Endodermal cell (in vitro differentiated cells): Measurements from ENCODE around the gene TEX55. TPM values are rescaled to one million over a fixed set of nuclear protein-coding genes. Genes with fewer than 3 reads are reported as not detected.

Experiments
- DNase-seq: peaks from one replicate; pipeline ENCODE4 v3.0.0-alpha.2; 2017
- H3K27ac ChIP-seq: 2 replicates; pipeline ENCODE4 v1.5.1; 2013; ENCODE audit warnings: mild to moderate bottlenecking, low read depth, low read length, moderate library complexity
- H3K27me3 ChIP-seq: 2 replicates; pipeline ENCODE4 v1.6.1; 2013; ENCODE audit warnings: mild to moderate bottlenecking, low read length, moderate library complexity; ENCODE audit not compliant: insufficient read depth, control insufficient read depth, poor library complexity, severe bottlenecking
- H3K36me3 ChIP-seq: 2 replicates; pipeline ENCODE4 v1.7.0; 2013; ENCODE audit warnings: mild to moderate bottlenecking, low read length, moderate library complexity; ENCODE audit not compliant: control insufficient read depth, insufficient read depth
- H3K4me1 ChIP-seq: one replicate; pipeline ENCODE4 v1.7.0; 2013; ENCODE audit warnings: low read length; ENCODE audit not compliant: control insufficient read depth, insufficient read depth
- H3K4me3 ChIP-seq: 2 replicates; pipeline ENCODE4 v1.5.1; 2013; ENCODE audit warnings: mild to moderate bottlenecking, low read length, moderate library complexity
- H3K9ac ChIP-seq: 2 replicates; pipeline ENCODE4 v1.6.1; 2013; ENCODE audit warnings: mild to moderate bottlenecking, low read length, moderate library complexity; ENCODE audit not compliant: poor library complexity, severe bottlenecking; ENCODE audit errors: extremely low read depth
- H3K9me3 ChIP-seq: 2 replicates; pipeline ENCODE4 v1.6.1; 2013; ENCODE audit warnings: mild to moderate bottlenecking, low read length, moderate library complexity; ENCODE audit not compliant: control insufficient read depth
- H3K27ac Mint-ChIP-seq: 2 replicates; pipeline ENCODE4 v1.8.0; 2020; ENCODE audit warnings: mixed read lengths
- H3K27me3 Mint-ChIP-seq: 2 replicates; pipeline ENCODE4 v1.8.0; 2021; ENCODE audit warnings: mild to moderate bottlenecking, mixed read lengths; ENCODE audit not compliant: insufficient read depth
- H3K36me3 Mint-ChIP-seq: 2 replicates; pipeline ENCODE4 v1.8.0; 2020; ENCODE audit warnings: low read depth, mixed read lengths
- H3K4me1 Mint-ChIP-seq: 2 replicates; pipeline ENCODE4 v1.8.0; 2020; ENCODE audit warnings: mixed read lengths
- H3K4me3 Mint-ChIP-seq: 2 replicates; pipeline ENCODE4 v1.8.0; 2020; ENCODE audit warnings: mild to moderate bottlenecking, moderate library complexity, mixed read lengths
- H3K9me3 Mint-ChIP-seq: 2 replicates; pipeline ENCODE4 v1.8.0; 2020; ENCODE audit warnings: mild to moderate bottlenecking, mixed read lengths
- CTCF ChIP-seq: fragments of 200-600 bp; sonication (generic); conservative IDR thresholded peaks from 2 replicates; pipeline ENCODE4 v1.5.0; 2021; ENCODE audit warnings: antibody characterized with exemption, mild to moderate bottlenecking
- WGBS, 2 experiments: methylation state at CpG; one replicate each; pipeline versions ENCODE4 v1.1.5 to v1.1.7; 2013; ENCODE audit warnings: missing lambda C conversion rate in 2 of 2, mixed read lengths in 1 of 2; ENCODE audit not compliant: insufficient coverage in 1 of 2, insufficient read length in 1 of 2; 5-methylcytosine and 5-hydroxymethylcytosine counted together
- long read RNA-seq, 4 experiments: library from polyadenylated mRNA in 2 of 4; library from RNA in 1 of 4; library from capped mRNA in 1 of 4; stranded (forward) in 3 of 4; unstranded in 1 of 4; transcript quantifications; one replicate each; pipeline ENCODE4 v2.0.0, GENCODE V29; 2020 to 2021; ENCODE audit warnings: inconsistent platforms in 1 of 4
- polyA plus RNA-seq, 2 experiments: library from polyadenylated mRNA; stranded (reverse); fragments of 50-300 nt; gene quantifications; one replicate each; pipeline ENCODE4 v1.2.3, GENCODE V29; 2013
- total RNA-seq, 2 donors: library from RNA; stranded (reverse); fragmentation: NEBNext Ultra II Directional in 1 of 2; extraction: Animal tissue kit (Norgen Biotek cat#: 25700) in 1 of 2; gene quantifications; 2 replicates in 1 of 2; 3 replicates in 1 of 2; pipeline ENCODE4 v1.2.1, GENCODE V29; 2021

Gene TEX55
- total RNA-seq: not detected
- not detected for polyA plus RNA-seq (2013, experiment 1 of 2)
- polyA plus RNA-seq (2013, experiment 2 of 2): not detected
- long read RNA-seq, experiment 1: 0 reads
- long read RNA-seq, experiment 2: 0 reads
- long read RNA-seq, experiment 3: 0 reads
- long read RNA-seq, experiment 4: 0 reads

GRCh38 chr3:119145500-119146167 is at the start of gene TEX55:
Gene TEX55, plus strand, starts transcription at chr3:119146165. Its CDS starts 25 bp downstream, at chr3:119146190.
- H3K36me3 ChIP-seq: no peaks in the 10 kb centered on the region
- DNase-seq: peak; percentile 80
- H3K27ac ChIP-seq: no peak within 1 kb of the TSS
- H3K4me1 Mint-ChIP-seq: peaks cover 2% of the 10 kb centered on the region
- peaks cover 5% of the 10 kb centered on the region for H3K27me3 Mint-ChIP-seq
- H3K9ac ChIP-seq: no peak within 1 kb of the TSS
- H3K36me3 Mint-ChIP-seq: no peaks in the 10 kb centered on the region
- no peak within 1 kb of the TSS for H3K4me3 Mint-ChIP-seq
- H3K9me3 Mint-ChIP-seq: peaks cover 4% of the 10 kb centered on the region
- no peaks in the 10 kb centered on the region for H3K9me3 ChIP-seq
- WGBS, 2 experiments: 79 to 84% methylated on average over 20 to 23 of the region's 23 CpGs
- H3K4me3 ChIP-seq: no peak within 1 kb of the TSS
- H3K4me1 ChIP-seq: no peaks in the 10 kb centered on the region
- peak; percentile 87 for TF ChIP-seq CTCF
- no peak within 1 kb of the TSS for H3K27ac Mint-ChIP-seq
- H3K27me3 ChIP-seq: no peaks in the 10 kb centered on the region

- no peaks in the 10 kb centered on the region for H3K27me3 Mint-ChIP-seq
These were observed 48.0 kb upstream of the TEX55 start for GRCh38 chr3:119098003-119098402.

GRCh38 chr3:119098619-119099222 is 47.2 kb upstream of the TEX55 start:
- peak; percentile 96 for TF ChIP-seq CTCF
- Mint-ChIP-seq H3K36me3 (peaks cover 8% of the 10 kb centered on the region), H3K4me3 (no peak overlapping the region), H3K27me3 (no peaks in the 10 kb centered on the region), H3K9me3 (peaks cover 6% of the 10 kb centered on the region), H3K27ac (no peak overlapping the region), H3K4me1 (peaks cover 9% of the 10 kb centered on the region)
- no peak for DNase-seq
- Histone ChIP-seq H3K36me3 (no peaks in the 10 kb centered on the region), H3K4me1 (peaks cover 2% of the 10 kb centered on the region), H3K9ac (no peak overlapping the region), H3K4me3 (no peak overlapping the region), H3K9me3 (peaks cover 4% of the 10 kb centered on the region), H3K27ac (no peak overlapping the region), H3K27me3 (no peaks in the 10 kb centered on the region)
- 31 to 50% methylated on average over 2 to 3 of the region's 3 CpGs for WGBS, 2 experiments

More at GRCh38 chr3:119098003-119098402, 48.0 kb upstream of the TEX55 start:
- Mint-ChIP-seq H3K9me3 (peaks cover 6% of the 10 kb centered on the region), H3K4me3 (no peak overlapping the region), H3K27ac (no peak overlapping the region), H3K4me1 (peaks cover 16% of the 10 kb centered on the region), H3K36me3 (peaks cover 5% of the 10 kb centered on the region)
- Histone ChIP-seq H3K4me3 (no peak overlapping the region), H3K9me3 (peaks cover 4% of the 10 kb centered on the region), H3K9ac (no peak overlapping the region), H3K4me1 (peaks cover 5% of the 10 kb centered on the region), H3K36me3 (no peaks in the 10 kb centered on the region), H3K27ac (no peak overlapping the region), H3K27me3 (no peaks in the 10 kb centered on the region)
- TF ChIP-seq CTCF: no peak
- 92% methylated on average over 3 of the region's 3 CpGs; no CpG with 5 or more reads in 1 of the 2 experiments for WGBS, 2 experiments
- no peak for DNase-seq
